Choroid plexus epithelial cell (primary cell): ENCODE measurements around the gene TNS4.

Experiments
- DNase-seq: peaks from one replicate; pipeline ENCODE4 v3.0.0-alpha.2; 2010; ENCODE audit warnings: low read depth
- H3K4me3 ChIP-seq: 2 replicates; pipeline ENCODE4 v1.5.1; 2011; ENCODE audit warnings: low read depth, mild to moderate bottlenecking, control low read depth, low read length, moderate library complexity
- CTCF ChIP-seq: conservative IDR thresholded peaks from 2 replicates; pipeline ENCODE4 v1.5.1; 2011; ENCODE audit warnings: low read depth, mild to moderate bottlenecking, control low read depth, inconsistent platforms, low read length, moderate library complexity

Gene TNS4

GRCh38 chr17:40509626-40510327 is 8.4 kb upstream of the TNS4 start:
- TF ChIP-seq CTCF, result no peak
- no peak overlapping the region for H3K4me3 ChIP-seq
- peak; percentile 36 for DNase-seq

GRCh38 chr17:40506786-40507185 is 5.4 kb upstream of the TNS4 start:
- no peak overlapping the region for H3K4me3 ChIP-seq
- no peak for DNase-seq
- TF ChIP-seq CTCF, result no peak

GRCh38 chr17:40503154-40503553 is 1.7 kb upstream of the TNS4 start:
- no peak for TF ChIP-seq CTCF
- no peak overlapping the region for H3K4me3 ChIP-seq
- no peak for DNase-seq

- H3K4me3 ChIP-seq, result no peak overlapping the region
- no peak for DNase-seq
- TF ChIP-seq CTCF, result no peak
Measured at GRCh38 chr17:40502716-40503115, 1.3 kb upstream of the TNS4 start.

- DNase-seq, result no peak
- TF ChIP-seq CTCF, result no peak
- no peak overlapping the region for H3K4me3 ChIP-seq
Measured at GRCh38 chr17:40500709-40501108, 714 bp downstream of the TNS4 start.

GRCh38 chr17:40500190-40500589 is 1.2 kb downstream of the TNS4 start:
- TF ChIP-seq CTCF, result no peak
- no peak for DNase-seq
- H3K4me3 ChIP-seq, result no peak overlapping the region

GRCh38 chr17:40499551-40500189 is 1.8 kb downstream of the TNS4 start:
- no peak overlapping the region for H3K4me3 ChIP-seq
- TF ChIP-seq CTCF, result peak; percentile 3
- peak; percentile 69 for DNase-seq
